AG09319 (cell line): ENCODE results near the gene NOL3.

Source experiments
- DNase-seq: peaks from one replicate; pipeline ENCODE4 v3.0.0-alpha.2; 2010; ENCODE audit warnings: low read depth; ENCODE audit errors: extremely low read depth
- TF ChIP-seq, protein P1 (sequence below): IDR thresholded peaks from 2 replicates; pipeline ENCODE4 v1.5.1; 2011; ENCODE audit warnings: low read depth, mild to moderate bottlenecking, inconsistent platforms, low read length, moderate library complexity

Gene NOL3

DNA sequence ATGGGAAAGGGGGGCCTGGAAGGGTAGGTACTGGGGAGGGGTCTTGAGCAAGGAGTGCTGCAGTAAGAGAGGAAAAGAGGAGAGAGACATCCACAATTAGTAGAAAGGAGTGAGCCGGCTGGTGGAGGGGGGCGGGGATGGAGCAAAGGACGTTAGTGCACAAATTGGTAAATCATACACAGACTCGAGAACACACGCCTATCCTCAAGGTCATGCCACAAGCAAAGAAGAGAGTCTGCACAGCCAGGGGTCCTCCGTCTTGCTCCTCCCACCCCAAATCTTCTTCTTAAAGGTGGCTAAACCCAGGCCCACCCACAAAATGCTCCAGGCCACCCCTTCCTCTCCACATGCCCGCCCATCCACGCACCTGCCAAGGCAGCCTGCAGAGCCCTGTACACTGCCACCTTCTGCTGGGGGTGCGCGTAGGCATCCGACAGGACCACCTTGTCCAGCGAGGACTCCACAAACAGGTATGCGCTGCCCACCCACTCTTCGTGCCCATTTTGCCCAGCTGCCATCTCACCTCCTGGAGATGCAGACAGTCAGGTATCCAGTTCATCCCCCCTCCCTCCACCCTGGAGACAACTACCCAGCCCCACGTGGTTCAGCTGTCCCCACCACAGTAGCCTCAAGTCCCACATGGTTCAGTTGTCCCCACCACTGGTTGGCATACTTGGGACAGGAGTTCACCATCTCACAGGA lies 14.0 kb upstream of the NOL3 start:
- no peak for DNase-seq
- TF ChIP-seq, protein P1, sequence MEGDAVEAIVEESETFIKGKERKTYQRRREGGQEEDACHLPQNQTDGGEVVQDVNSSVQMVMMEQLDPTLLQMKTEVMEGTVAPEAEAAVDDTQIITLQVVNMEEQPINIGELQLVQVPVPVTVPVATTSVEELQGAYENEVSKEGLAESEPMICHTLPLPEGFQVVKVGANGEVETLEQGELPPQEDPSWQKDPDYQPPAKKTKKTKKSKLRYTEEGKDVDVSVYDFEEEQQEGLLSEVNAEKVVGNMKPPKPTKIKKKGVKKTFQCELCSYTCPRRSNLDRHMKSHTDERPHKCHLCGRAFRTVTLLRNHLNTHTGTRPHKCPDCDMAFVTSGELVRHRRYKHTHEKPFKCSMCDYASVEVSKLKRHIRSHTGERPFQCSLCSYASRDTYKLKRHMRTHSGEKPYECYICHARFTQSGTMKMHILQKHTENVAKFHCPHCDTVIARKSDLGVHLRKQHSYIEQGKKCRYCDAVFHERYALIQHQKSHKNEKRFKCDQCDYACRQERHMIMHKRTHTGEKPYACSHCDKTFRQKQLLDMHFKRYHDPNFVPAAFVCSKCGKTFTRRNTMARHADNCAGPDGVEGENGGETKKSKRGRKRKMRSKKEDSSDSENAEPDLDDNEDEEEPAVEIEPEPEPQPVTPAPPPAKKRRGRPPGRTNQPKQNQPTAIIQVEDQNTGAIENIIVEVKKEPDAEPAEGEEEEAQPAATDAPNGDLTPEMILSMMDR, result no peak

DNA sequence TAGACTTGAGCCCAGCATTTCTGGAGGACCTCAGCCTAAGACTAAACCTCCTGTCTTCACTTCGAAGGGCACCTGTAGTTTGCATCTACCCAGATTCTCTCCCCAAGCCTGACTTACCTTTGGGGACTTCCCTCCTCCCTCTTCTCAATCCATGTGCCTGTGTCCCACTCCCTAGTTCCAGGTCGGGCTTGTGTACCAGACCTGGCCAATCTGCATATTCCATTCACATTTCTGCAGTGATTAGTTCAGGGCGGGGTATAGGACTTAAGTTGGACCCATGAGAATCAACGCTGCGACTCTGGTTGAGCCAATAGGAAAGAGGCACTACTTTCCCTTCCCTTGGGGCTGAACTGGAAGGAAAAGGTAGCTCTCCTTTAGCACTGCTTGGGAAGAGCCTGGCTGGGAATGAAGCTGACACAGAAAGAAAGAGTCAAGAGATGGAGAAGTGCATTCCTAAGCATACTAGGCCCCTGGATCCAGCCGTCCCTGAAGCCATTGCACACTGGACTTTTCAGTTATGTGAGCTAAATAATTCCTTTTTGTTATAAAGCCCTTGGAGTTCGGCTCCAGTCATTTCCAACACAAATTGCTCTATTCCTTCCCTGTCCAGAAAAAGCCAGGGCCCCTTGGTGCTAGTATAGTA lies 13.1 kb upstream of the NOL3 start:
- TF ChIP-seq, protein P1, result no peak
- DNase-seq, result no peak

DNA sequence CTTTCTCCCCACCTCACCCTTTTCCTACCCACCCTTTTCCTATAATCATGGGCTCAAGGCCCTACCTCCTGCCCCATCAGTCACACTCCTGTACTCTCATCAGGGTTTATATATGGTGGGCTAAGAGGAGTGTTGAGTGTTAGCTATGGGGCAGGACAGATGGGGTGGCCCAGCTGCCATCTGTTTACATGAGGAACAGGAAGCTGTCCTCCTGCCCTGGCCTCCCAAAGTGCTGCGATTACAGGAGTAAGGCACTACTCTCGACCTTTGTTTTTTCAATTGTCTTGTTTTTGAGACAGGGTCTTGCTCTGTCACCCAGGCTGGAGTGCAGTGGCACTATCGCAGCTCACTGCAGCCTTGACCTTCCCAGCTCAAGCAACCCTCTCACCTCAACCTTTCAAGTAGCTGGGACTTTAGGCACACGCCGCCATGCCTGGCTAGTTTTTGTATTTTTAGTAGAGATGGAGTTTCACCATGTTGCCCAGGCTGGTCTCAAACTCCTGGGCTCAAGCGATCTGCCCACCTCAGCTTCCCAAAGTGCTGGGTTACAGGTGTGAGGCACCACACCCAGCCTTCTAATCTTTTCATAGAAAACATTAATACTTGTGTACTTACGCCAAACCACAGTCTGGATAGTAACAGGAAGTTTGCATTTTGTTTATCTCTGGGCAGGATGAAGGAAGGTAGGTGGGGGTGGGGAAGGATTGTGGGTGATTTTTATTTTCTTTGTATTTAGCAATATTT lies 12.3 kb upstream of the NOL3 start:
- DNase-seq, result no peak
- TF ChIP-seq, protein P1, result no peak

DNA sequence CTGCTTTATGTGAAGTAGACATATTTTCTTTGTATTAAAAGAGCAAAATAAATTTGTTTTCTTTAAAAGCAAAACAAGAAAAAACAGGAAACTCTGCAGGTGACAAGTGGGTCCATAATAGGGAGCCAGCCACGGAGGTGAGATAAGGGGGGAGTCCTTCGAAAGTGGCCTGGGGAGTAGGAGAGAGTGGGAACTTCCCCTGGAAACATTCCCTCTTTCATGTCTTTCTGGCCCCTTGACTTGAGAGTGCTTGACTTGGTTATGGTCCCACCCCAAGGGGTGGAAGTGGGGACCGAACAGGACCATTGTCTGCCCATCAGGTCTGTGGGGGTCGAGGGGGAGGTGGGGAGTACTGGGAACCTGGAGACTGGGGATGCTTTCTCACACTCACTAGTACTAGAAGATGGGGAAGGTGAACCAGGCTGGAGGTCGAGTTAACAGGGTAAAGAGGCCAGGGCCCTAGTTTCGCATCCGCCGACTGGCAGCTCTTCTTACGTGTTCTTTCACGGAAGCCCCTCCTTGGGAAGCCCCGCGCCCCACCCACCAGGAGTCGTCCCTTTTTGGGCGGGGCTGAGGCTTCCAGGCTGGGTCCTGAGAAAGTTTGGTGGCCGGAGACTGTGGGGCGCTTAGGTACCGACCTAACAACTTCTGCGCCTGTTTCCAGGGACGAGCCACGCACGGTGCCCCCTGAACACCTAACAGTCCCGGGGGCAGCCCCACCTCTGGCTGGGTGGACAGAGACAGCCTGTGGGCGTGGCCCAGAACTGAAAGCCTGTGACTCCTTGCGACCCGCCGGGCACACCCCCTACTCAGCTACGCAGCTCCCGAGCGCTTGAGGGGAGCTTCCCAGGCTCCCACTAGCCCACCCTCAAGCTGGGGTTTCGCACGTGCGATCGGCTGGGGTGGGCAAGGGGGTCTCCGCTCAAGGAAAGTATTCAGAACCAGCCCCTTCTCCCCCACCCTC lies 11.4 kb upstream of the NOL3 start:
- no peak for DNase-seq
- TF ChIP-seq, protein P1, result no peak

DNA sequence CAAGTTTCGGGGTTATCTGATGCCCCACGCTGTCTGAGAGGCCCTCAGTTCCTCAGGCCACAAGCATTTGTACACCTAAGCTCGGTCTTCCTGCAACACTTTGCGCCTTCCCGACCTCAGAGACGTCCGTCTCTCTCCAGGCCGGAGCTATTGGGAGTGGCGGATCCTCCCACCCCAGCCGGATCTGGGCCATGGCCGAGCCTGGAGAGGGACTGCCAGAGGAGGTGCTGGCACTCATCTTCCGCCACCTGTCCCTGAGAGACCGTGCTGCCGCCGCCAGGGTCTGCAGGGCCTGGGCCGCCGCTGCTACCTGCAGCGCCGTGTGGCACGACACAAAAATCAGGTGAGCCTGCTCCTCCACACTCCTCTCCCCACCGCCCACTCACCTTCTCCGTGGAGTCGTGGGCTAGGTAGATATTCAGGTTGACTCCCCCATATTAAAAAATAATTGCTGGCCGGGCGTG lies 8.7 kb upstream of the NOL3 start:
- no peak for DNase-seq
- TF ChIP-seq, protein P1, result no peak

DNA sequence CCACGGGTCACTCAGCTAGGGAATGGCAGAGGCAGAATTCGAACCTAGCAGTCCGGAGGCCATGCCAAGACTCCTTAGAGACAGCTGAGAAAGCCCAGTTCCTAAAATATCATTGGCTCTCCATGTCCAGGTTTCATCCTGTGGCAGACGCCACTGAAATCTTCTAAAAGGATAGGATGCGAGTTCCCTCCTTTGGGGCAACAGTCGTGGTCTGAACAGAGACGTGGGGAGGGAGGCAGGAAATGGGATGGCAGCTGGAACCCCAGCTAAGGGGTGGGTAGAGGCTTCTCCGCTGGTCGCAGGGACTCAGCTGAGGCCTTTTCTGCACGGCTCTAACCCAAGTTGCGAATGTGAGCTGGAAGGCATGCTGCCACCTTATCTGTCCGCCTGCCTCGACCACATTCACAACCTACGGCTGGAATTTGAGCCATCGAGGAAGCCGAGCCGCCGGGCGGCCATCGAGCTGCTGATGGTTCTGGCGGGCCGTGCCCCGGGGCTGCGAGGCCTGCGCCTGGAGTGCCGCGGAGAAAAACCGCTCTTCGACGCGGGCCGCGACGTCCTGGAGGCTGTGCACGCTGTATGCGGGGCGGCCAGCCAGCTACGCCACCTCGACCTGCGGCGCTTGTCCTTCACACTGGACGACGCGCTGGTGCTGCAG lies 7.7 kb upstream of the NOL3 start:
- DNase-seq, result no peak
- TF ChIP-seq, protein P1, result no peak
